Upper lobe of left lung (tissue), 6 donors: Measurements from ENCODE around the gene GPC2. TPM values are rescaled to one million over a fixed set of nuclear protein-coding genes. Genes with fewer than 3 reads are reported as not detected.
"Not testable (repeated sequence)": the region's sequence is repeated elsewhere in the genome, so short reads cannot be mapped to it uniquely, and the experiment has no call there.

Source experiments
- ATAC-seq, 2 donors: fragments of 200-7000 bp; cut with Tn5 transposase; one replicate each; pipeline ENCODE4 v1.9.1; 2022; ENCODE audit warnings: mild to moderate bottlenecking in 2 of 2, moderate library complexity in 2 of 2; ENCODE audit not compliant: low FRiP score in 2 of 2
- DNase-seq, 2 donors: peaks; one replicate each; pipeline ENCODE4 v3.0.0-alpha.2; 2019 to 2020
- H3K27ac ChIP-seq, 4 donors: fragments of 200-600 bp; sonication (generic); one replicate each; pipeline ENCODE4 v1.5.1; 2016 to 2019
- H3K27me3 ChIP-seq, 4 donors: fragments of 200-600 bp; sonication (generic); one replicate each; pipeline ENCODE4 v1.5.1; 2017 to 2019
- H3K36me3 ChIP-seq, 4 donors: fragments of 200-600 bp; sonication (generic); one replicate each; pipeline ENCODE4 v1.5.1; 2016 to 2019
- H3K4me1 ChIP-seq, 4 donors: fragments of 200-600 bp; sonication (generic); one replicate each; pipeline ENCODE4 v1.5.1; 2018 to 2019
- H3K4me3 ChIP-seq, 4 donors: fragments of 200-600 bp; sonication (generic); one replicate each; pipeline ENCODE4 v1.5.1; 2017 to 2019; ENCODE audit warnings: mild to moderate bottlenecking in 2 of 4, moderate library complexity in 1 of 4
- H3K9me3 ChIP-seq, 4 donors: fragments of 200-600 bp; sonication (generic); one replicate each; pipeline ENCODE4 v1.5.1; 2018 to 2019
- EP300 ChIP-seq, 4 donors: sonication (generic); formaldehyde crosslinking; IDR thresholded peaks; one replicate each; pipeline ENCODE4 v1.5.1; 2017; ENCODE audit warnings: antibody characterized with exemption in 4 of 4, control low read depth in 2 of 4
- POLR2A ChIP-seq, 4 donors: fragments of 450-650 bp; IDR thresholded peaks; one replicate each; pipeline ENCODE4 v1.5.1; 2016 to 2017; ENCODE audit warnings: antibody characterized with exemption in 4 of 4, mild to moderate bottlenecking in 2 of 4
- POLR2AphosphoS5 ChIP-seq, 2 donors: sonication (generic); formaldehyde crosslinking; IDR thresholded peaks; one replicate each; pipeline ENCODE4 v1.5.1; 2017; ENCODE audit warnings: antibody characterized with exemption in 2 of 2
- WGBS, 2 donors: methylation state at CpG; one replicate each; pipeline ENCODE4 v1.1.5; 2017 to 2018; 5-methylcytosine and 5-hydroxymethylcytosine counted together
- total RNA-seq, 6 donors: library from RNA; depleted of rRNA in 4 of 6; stranded (reverse); fragments of >200 nt in 4 of 6; gene quantifications; one replicate each; pipeline versions ENCODE4 v1.1.0 to v1.2.1, GENCODE V29; 2016 to 2021
- TF ChIP-seq, protein P1 (sequence below), 6 experiments: fragments of 450-650 bp in 4 of 6; fragments of 200-600 bp in 2 of 6; sonication (generic) in 2 of 6; IDR thresholded peaks; one replicate each; pipeline ENCODE4 v1.5.1; 2016 to 2019; ENCODE audit warnings: antibody characterized with exemption in 6 of 6
- donor health status: DM: no; HTN: no; CAD: no; lungs with moderate emphysema.
- donor health status: DM: no; HTN: yes; CAD: no; lungs with severe emphysema.

GPC2 gene
- total RNA-seq, 6 donors from 2014 or later: 0.20 to 25.1 (median 0.96) TPM

DNA sequence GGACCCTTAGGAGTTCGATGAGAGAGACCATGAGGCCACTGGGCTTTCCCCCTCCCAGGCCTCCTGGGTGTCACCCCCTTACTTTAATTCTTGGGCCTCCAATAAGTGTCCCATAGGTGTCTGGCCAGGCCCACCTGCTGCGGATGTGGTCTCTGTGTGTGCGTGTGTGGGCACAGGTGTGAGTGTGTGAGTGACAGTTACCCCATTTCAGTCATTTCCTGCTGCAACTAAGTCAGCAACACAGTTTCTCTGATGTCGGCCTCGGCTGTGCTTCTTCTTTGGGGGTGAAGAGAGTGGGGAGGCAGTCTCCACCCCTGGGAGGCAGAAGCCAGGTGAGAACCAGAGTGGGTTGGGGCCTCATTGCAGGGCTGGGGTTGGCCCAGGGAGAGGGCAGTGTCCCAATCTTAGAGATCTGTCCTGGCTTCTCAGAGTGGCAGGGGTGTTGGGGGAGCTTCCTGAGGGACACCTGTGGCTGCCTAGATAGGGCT lies 44.1 kb upstream of the GPC2 start:
- DNase-seq: peak in 1 of 2 donors; percentile 37

DNA sequence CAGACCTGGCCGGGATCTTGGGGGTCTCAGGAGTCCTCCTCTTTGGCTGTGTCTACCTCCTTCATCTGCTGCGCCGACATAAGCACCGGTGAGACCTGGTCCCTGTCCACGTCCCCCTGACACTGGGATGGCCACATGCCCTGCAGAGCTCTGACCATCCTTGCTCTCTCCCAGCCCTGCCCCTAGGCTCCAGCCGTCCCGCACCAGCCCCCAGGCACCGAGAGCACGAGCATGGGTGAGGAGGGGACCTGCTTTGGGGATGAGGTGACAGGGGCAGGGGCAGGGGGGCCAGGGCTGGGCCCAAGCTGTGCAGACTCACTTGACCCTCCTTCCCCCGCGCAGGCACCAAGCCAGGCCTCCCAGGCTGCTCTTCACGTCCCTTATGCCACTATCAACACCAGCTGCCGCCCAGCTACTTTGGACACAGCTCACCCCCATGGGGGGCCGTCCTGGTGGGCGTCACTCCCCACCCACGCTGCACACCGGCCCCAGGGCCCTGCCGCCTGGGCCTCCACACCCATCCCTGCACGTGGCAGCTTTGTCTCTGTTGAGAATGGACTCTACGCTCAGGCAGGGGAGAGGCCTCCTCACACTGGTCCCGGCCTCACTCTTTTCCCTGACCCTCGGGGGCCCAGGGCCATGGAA lies 43.5 kb upstream of the GPC2 start:
- ATAC-seq: peak in 1 of 2 donors; percentile 5
- Histone ChIP-seq H3K9me3 (no peaks in the 10 kb centered on the region), H3K4me3 (peak overlapping the region in 3 of 4 donors; percentile 21 to 39 (median 33)), H3K27me3 (no peaks in the 10 kb centered on the region), H3K36me3 (peaks cover 0 to 16% (median 4%) of the 10 kb centered on the region in 4 donors), H3K27ac (peak overlapping the region; percentile 48 to 84 (median 65)), H3K4me1 (no peaks in the 10 kb centered on the region)
- TF ChIP-seq EP300 (IDR thresholded peaks at IDR 0.05) (no peak), POLR2AphosphoS5 (IDR thresholded peaks at IDR 0.05) (no peak), POLR2A (IDR thresholded peaks at IDR 0.05) (no peak)
- TF ChIP-seq, protein P1, sequence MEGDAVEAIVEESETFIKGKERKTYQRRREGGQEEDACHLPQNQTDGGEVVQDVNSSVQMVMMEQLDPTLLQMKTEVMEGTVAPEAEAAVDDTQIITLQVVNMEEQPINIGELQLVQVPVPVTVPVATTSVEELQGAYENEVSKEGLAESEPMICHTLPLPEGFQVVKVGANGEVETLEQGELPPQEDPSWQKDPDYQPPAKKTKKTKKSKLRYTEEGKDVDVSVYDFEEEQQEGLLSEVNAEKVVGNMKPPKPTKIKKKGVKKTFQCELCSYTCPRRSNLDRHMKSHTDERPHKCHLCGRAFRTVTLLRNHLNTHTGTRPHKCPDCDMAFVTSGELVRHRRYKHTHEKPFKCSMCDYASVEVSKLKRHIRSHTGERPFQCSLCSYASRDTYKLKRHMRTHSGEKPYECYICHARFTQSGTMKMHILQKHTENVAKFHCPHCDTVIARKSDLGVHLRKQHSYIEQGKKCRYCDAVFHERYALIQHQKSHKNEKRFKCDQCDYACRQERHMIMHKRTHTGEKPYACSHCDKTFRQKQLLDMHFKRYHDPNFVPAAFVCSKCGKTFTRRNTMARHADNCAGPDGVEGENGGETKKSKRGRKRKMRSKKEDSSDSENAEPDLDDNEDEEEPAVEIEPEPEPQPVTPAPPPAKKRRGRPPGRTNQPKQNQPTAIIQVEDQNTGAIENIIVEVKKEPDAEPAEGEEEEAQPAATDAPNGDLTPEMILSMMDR (IDR thresholded peaks at IDR 0.05): no peak
- 95% methylated on average over 10 to 19 of the region's 22 CpGs for WGBS, 2 donors
- peak in 1 of 2 donors; percentile 73 for DNase-seq

More for the DNA sequence above, 44.1 kb upstream of the GPC2 start:
- Histone ChIP-seq H3K4me3 (peak overlapping the region in 3 of 4 donors; percentile 21 to 39 (median 33)), H3K9me3 (no peaks in the 10 kb centered on the region), H3K4me1 (no peaks in the 10 kb centered on the region), H3K36me3 (peaks cover 0 to 16% (median 4%) of the 10 kb centered on the region in 4 donors), H3K27ac (peak overlapping the region in 3 of 4 donors; percentile 48 to 84 (median 82)), H3K27me3 (no peaks in the 10 kb centered on the region)
- 80 to 81% methylated on average over 5 of the region's 5 CpGs for WGBS, 2 donors
- TF ChIP-seq EP300 (IDR thresholded peaks at IDR 0.05): no peak
- peak in 1 of 2 donors; percentile 27 for TF ChIP-seq POLR2AphosphoS5 (IDR thresholded peaks at IDR 0.05)
- TF ChIP-seq, protein P1 (IDR thresholded peaks at IDR 0.05): no peak
- peak in 1 of 4 donors; percentile 49 for TF ChIP-seq POLR2A (IDR thresholded peaks at IDR 0.05)
- peak in 1 of 2 donors; percentile 17 for ATAC-seq

DNA sequence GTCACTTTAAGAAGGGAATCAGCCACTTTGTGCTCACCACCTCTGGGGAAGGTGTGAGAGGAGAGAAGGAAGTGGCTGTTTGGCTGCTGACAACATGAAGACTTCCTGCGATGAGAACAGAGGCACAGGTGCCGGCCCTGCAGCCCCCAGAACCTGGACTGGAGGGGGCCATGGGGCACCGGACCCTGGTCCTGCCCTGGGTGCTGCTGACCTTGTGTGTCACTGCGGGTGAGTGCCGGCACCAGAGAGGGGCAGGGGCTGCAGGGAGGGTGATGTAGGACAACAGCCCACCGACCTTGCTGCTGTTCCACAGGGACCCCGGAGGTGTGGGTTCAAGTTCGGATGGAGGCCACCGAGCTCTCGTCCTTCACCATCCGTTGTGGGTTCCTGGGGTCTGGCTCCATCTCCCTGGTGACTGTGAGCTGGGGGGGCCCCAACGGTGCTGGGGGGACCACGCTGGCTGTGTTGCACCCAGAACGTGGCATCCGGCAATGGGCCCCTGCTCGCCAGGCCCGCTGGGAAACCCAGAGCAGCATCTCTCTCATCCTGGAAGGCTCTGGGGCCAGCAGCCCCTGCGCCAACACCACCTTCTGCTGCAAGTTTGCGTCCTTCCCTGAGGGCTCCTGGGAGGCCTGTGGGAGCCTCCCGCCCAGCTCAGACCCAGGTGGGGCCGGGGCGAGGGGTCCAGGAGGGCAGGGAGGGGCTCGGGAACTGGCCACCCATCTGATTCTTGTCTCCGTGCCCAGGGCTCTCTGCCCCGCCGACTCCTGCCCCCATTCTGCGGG lies 42.8 kb upstream of the GPC2 start, which contains the start of gene PVRIG:
PVRIG (plus strand) TSS at position 149 of the 785 bp plus-strand sequence; CDS start at position 171, 22 bp downstream.
- 90 to 98% methylated on average over 8 to 10 of the region's 27 CpGs for WGBS, 2 donors
- DNase-seq: peak in 1 of 2 donors; percentile 77
- peak within 1 kb of the TSS; percentile 48 to 84 (median 65) for H3K27ac ChIP-seq

DNA sequence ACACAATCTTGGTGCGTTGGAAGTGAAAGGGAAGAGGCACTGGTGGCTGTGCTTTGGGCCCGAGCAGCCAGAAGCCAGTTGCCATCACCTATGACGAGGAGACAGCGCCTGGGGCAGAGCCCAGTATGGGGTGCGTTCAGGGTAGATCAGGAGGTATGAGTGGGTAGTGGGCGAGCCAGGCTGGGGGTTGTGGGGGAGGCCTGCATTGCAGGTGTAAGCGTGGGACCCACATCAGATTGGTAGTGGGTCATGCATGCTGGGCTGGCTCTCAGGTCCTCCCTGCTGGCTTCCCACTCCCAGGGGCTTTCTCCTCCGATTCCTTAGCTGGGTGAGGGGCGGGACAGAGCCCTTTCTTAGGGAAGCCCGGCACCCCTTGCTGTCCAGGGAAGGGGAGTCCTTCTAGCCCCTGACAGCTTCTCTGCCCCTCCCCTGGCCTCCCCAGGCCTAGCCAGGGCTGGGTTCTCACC lies 42.1 kb upstream of the GPC2 start:
- 84 to 88% methylated on average over 7 to 10 of the region's 10 CpGs for WGBS, 2 donors
- Histone ChIP-seq H3K27ac (peak overlapping the region in 2 of 4 donors; percentile 48 to 76), H3K9me3 (no peaks in the 10 kb centered on the region), H3K4me1 (no peaks in the 10 kb centered on the region), H3K4me3 (no peak overlapping the region), H3K36me3 (peaks cover 0 to 16% (median 4%) of the 10 kb centered on the region in 4 donors), H3K27me3 (no peaks in the 10 kb centered on the region)
- ATAC-seq (no peak), DNase-seq (no peak)
- TF ChIP-seq, protein P1 (IDR thresholded peaks at IDR 0.05): no peak
- TF ChIP-seq POLR2AphosphoS5 (IDR thresholded peaks at IDR 0.05) (no peak), EP300 (IDR thresholded peaks at IDR 0.05) (no peak), POLR2A (IDR thresholded peaks at IDR 0.05) (no peak)

More for the DNA sequence above, 42.8 kb upstream of the GPC2 start, which contains the start of gene PVRIG:
- H3K4me1 ChIP-seq, ATAC-seq, H3K9me3 ChIP-seq, H3K27me3 ChIP-seq: not testable (repeated sequence)
- H3K4me3 ChIP-seq: peak within 1 kb of the TSS in 3 of 4 donors; percentile 21 to 39 (median 33)
- peaks cover 0 to 16% (median 4%) of the 10 kb centered on the region in 4 donors for H3K36me3 ChIP-seq

DNA sequence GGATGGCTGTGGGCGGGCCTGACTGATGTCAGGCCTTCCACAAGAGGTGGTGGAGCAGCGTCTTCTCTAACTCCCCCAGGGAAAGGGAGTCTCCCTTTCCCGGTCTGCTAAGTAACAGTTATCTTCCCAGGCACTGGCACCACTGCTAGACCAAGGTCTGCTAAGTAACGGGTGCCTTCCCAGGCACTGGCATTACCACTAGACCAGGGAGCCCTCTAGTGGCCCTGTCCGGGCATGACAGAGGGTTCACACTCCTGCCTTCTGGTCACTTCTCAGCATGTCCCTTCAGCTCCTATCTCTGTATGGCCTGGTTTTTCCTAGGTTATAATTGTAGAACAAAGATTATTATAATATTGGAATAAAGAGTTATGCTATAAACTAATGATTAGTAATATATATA lies 40.8 kb upstream of the GPC2 start:
- peak in 1 of 2 donors; percentile 86 for DNase-seq
- 0% methylated on average over 1 of the region's 5 CpGs; no CpG with 5 or more reads in 1 of the 2 donors for WGBS, 2 donors
- not testable (repeated sequence) for H3K4me3 ChIP-seq

More for the DNA sequence above, 40.8 kb upstream of the GPC2 start:
- Histone ChIP-seq H3K36me3 (peaks cover 0 to 12% (median 4%) of the 10 kb centered on the region in 4 donors), H3K27ac (peak overlapping the region in 1 of 4 donors; percentile 52)
- not testable (repeated sequence) for H3K27me3 ChIP-seq, H3K9me3 ChIP-seq, H3K4me1 ChIP-seq
- TF ChIP-seq, protein P1 (IDR thresholded peaks at IDR 0.05): peak in 3 of 6 experiments; percentile 33 to 62 (median 51)
- peak in 1 of 2 donors; percentile 55 for ATAC-seq
